GM13976 (cell line): ENCODE measurements around the gene CAPG.
"Not testable (repeated sequence)": the region's sequence is repeated elsewhere in the genome, so short reads cannot be mapped to it uniquely, and the experiment has no call there.

ENCODE experiments used
- DNase-seq: peaks from one replicate; pipeline ENCODE4 v3.0.0; 2012; ENCODE audit warnings: low spot score
- in situ Hi-C: fragments of 300-500 bp; cut with MboI; formaldehyde crosslinking; loops from one replicate; pipeline ENCODE4 v1.12.0; 2022; ENCODE audit warnings: low sequenced_read_pairs, mixed read lengths, inconsistent platforms; ENCODE audit not compliant: unreplicated experiment
- TF ChIP-seq, protein P1 (sequence below): IDR thresholded peaks from 2 replicates; pipeline ENCODE4 v1.5.1; 2012; ENCODE audit warnings: borderline replicate concordance, mild to moderate bottlenecking; ENCODE audit not compliant: insufficient read depth; ENCODE audit errors: extremely low read depth, missing control alignments, control extremely low read depth

Gene CAPG

DNA sequence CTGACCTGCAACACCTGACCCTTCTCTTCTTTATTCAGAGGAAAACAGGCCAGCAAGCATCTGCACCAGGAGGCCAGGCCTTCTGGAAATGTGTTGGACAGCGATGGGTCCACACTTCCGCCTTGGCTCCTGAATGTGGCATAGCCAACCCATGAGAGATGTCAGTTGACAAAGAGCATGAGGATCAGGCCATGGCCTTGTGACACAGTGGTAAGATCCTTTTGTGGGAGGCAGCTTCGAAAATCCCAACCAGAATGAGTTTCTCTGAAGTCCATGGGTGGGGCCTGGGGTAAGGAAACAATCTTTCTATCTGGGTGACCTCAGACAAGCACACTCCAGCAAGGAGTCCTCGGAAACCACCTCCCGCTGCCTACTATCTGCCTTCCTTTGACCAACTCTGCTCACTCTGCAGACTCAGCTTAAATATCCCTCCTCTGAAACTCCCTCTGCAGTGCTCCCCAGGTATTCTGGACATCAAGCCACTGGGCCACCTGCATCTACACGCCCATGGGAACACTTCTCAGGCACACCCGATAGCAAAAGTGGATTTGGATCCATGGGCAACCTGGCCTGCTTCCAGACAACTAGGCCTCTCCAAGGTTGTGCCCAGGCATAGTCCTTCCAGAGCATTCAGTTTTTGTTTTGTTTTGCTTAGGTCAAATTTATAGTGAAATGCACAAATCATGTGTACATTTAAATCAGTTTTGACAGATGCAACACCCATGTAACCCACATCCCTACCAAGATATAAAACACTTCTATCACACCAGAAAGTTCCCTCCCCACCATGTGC lies 4.8 kb upstream of the CAPG start:
- no peak for DNase-seq
- TF ChIP-seq, protein P1, sequence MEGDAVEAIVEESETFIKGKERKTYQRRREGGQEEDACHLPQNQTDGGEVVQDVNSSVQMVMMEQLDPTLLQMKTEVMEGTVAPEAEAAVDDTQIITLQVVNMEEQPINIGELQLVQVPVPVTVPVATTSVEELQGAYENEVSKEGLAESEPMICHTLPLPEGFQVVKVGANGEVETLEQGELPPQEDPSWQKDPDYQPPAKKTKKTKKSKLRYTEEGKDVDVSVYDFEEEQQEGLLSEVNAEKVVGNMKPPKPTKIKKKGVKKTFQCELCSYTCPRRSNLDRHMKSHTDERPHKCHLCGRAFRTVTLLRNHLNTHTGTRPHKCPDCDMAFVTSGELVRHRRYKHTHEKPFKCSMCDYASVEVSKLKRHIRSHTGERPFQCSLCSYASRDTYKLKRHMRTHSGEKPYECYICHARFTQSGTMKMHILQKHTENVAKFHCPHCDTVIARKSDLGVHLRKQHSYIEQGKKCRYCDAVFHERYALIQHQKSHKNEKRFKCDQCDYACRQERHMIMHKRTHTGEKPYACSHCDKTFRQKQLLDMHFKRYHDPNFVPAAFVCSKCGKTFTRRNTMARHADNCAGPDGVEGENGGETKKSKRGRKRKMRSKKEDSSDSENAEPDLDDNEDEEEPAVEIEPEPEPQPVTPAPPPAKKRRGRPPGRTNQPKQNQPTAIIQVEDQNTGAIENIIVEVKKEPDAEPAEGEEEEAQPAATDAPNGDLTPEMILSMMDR, result no peak
- in situ Hi-C loops, result no loop called here

DNA sequence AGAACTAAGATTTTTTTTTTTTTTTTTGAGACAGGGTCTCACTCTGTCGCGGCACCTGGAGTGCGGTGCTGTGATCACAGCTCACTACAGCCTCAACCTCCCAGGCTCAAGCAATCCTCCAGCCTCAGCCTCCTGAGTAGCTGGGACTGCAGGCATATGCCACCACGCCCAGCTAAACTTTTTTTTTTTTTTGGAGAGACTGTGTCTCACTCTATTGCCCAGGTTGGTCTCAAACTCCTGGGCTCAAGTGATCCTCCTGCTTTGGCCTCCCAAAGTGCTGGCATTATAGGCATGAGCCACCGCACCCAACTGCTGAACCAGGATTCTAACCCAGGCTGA lies 4.2 kb upstream of the CAPG start:
- in situ Hi-C loops, result not testable (repeated sequence)

DNA sequence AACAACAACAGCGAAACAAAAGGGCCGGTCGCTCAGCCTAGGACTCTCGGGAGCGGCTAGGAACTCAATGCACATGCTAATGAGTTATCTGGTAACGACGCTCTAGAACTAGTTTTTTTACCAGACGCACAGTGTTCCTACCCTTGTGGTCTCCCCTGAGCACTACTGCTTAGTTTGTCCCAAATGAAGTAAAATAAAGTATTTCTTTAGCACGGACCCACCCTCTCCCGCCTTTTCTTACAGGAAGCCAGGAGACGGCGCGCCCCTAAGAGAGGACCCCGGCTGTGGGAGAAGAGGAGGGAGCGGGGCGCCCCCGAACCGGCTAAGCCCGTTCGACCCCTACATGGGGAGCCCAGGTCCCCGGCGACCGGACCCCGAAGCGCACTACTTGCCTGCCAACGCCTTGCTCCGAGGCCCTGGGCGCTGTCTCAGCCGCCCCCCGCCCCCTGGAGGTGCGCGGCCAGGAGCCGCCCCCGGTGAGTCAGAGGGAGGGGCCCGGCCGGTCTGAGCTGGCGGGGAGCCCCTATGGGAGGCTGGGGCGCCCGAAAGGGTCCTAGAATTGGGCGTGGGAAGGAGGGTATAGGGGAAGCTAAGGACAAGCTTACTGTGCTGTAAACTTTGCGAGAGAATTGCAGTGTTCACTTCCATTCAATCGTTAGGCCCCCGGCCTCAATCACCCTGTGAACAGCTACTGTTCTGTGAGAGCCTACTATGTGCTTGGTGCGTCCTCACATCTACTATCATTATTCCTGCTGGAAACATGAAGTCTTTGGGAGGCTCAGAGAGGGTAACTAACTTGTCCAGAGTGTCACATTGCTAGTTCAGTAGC lies 3.6 kb upstream of the CAPG start:
- in situ Hi-C loops, result no loop called here
- peak; percentile 62 for DNase-seq
- TF ChIP-seq, protein P1, result no peak

More for the DNA sequence above, 4.2 kb upstream of the CAPG start:
- DNase-seq, result not testable (repeated sequence)

DNA sequence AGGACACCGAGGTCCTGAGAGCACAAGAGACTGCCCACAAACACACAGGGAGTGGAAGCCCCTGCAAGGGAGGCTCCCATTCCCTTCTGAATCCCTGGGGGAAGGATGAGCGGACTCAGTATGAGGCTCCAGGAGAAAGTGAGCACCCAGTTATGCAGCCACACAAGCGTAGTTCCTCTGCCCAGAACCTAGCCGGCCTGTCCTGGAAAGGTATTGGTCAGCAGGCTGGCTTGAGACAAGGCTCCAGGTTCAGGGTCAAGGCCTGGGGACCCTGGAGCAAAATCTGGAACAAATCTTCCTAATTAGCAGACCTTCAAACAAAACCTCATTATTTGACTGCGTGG lies 1.2 kb upstream of the CAPG start:
- in situ Hi-C loops, result no loop called here
- no peak for DNase-seq
- TF ChIP-seq, protein P1, result no peak

DNA sequence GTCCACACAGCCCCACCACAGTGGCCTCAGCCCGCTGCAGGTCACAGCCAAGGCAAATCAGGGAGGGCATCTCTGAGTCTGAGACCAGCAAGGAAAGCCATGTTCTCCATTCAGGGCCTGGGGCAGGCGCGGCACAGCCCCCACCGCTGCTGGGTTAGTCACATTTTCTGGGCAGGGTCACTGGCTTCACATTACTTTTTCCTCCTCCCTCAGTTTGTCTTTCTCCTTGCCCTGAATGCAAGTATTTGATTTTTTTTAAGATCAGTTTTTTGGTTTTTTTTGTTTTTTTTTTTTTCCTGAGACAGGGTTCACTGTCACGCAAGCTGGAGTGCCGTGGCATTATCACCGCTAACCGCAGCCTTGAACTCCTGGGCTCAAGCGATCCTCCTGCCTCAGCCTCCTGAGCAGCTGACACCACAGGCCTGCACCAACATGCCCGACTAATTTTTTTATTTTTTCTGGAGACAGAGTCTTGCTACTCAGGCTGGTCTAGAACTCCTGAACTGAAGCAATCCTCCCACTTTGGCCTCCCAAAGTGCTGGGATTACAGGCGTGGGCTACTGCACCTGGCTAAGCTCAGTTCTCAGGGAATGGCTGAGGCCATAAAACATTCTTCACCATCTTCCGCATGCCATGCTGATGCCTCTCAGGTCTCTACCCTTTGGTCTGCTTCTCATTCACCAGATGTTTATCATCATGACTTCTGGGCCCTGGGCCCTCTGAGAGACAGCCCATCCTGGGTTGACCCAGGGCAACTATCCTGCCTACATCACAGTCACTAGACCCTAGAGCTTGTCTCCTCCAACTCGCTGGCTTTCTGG lies 628 bp upstream of the CAPG start:
- DNase-seq, result no peak
- in situ Hi-C loops, result no loop called here
- TF ChIP-seq, protein P1, result no peak

DNA sequence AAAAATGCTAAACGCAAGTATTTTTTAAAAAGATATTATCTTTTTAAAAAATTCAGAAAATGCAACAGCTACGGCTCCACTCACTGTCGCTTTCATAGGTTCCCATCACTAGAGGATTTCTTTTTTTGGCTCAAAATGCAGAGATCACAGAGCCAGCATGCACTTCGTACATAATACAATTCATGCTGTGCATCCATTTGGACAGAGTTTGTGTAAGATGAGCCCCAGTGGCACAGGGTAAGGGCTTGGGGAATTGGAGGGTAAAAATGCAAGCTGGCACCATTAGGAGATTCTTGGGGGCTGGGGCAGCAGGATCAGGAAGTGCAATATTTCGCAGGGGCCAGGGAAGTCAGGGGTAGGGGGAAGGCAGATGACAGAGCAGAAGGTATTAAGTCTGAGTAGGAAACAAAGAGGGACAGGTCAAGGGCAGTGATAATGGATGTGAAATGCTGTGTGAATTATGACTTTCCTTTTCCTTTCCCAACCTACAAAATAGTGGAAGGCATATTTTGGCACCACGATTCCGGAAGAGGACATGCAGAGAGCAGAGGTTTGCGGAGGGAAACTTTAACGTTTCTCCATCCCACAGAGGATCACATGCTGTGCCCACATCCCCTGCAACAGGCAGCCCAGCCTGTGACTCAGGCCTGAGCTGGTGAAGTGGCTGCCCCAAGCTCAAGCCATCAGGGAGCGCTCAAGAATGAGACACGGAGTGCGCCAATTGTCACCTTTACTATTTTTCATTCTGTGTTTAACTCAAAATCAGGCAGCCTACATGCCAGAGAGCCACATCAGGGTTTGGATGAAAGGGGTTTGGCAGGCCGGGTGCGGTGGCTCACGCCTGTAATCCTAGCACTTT lies 4.7 kb downstream of the CAPG start:
- no peak for DNase-seq
- in situ Hi-C loops, result no loop called here
- TF ChIP-seq, protein P1, result no peak
